IMR-90 (cell line): ENCODE data around the gene FMN1. TPM values are rescaled to one million over a fixed set of nuclear protein-coding genes. Genes with fewer than 3 reads are reported as not detected.

ENCODE experiments used
- ATAC-seq: fragments of 200-7000 bp; cut with Tn5 transposase; 2 replicates; pipeline ENCODE4 v1.9.1; 2020; ENCODE audit warnings: low read depth, mild to moderate bottlenecking, moderate library complexity
- BruUV-seq: library from RNA; stranded (reverse); fragments of 400-500 nt; replicated peaks from 2 replicates; lab custom pipeline; 2021; lab: Mats Ljungman, UMichigan
- CTCF ChIA-PET: fragments of 300-600 bp; formaldehyde crosslinking; extraction: SDS; loops from one replicate; lab custom pipeline; 2021; ENCODE audit warnings: antibody characterized with exemption; lab: Yijun Ruan, JAX
- POLR2A ChIA-PET: fragments of 300-600 bp; sonication (Branson Sonifier 250); formaldehyde crosslinking; loops from one replicate; lab custom pipeline; 2022; ENCODE audit warnings: antibody characterized with exemption; ENCODE audit not compliant: unreplicated experiment; lab: Charles Lee
- DNase-seq: peaks from one replicate; pipeline ENCODE4 v3.0.0; 2013
- H2AFZ ChIP-seq: replicated peaks from 2 replicates; pipeline ENCODE3; 2013; ENCODE audit warnings: low read length, mild to moderate bottlenecking; ENCODE audit not compliant: poor library complexity
- H2AK5ac ChIP-seq: 2 replicates; pipeline ENCODE4 v1.6.1; 2013; ENCODE audit warnings: low read depth, low read length, inconsistent platforms
- H2AK9ac ChIP-seq: replicated peaks from 2 replicates; pipeline ENCODE3; 2013; ENCODE audit warnings: mild to moderate bottlenecking, low read depth, low read length, moderate library complexity; ENCODE audit not compliant: poor library complexity
- H2BK120ac ChIP-seq: 2 replicates; pipeline ENCODE4 v1.6.1; 2013; ENCODE audit warnings: low read depth, low read length, inconsistent platforms
- H2BK15ac ChIP-seq: 3 replicates; pipeline ENCODE4 v1.6.1; 2013; ENCODE audit warnings: low read depth, low read length, inconsistent platforms
- H2BK20ac ChIP-seq: 2 replicates; pipeline ENCODE4 v1.6.1; 2013; ENCODE audit warnings: low read depth, mild to moderate bottlenecking, inconsistent platforms, low read length, moderate library complexity
- H2BK5ac ChIP-seq: 2 replicates; pipeline ENCODE4 v1.6.1; 2013; ENCODE audit warnings: mild to moderate bottlenecking, low read depth, low read length, inconsistent platforms; ENCODE audit not compliant: poor library complexity, severe bottlenecking
- H3K14ac ChIP-seq: replicated peaks from 2 replicates; pipeline ENCODE4 v1.6.1; 2013; ENCODE audit warnings: low read depth, low read length, inconsistent platforms
- H3K18ac ChIP-seq: 2 replicates; pipeline ENCODE4 v1.6.1; 2013; ENCODE audit warnings: low read depth, low read length, control low read depth
- H3K23ac ChIP-seq: 2 replicates; pipeline ENCODE4 v1.6.1; 2013; ENCODE audit warnings: low read depth, low read length, inconsistent platforms
- H3K27ac ChIP-seq: 2 replicates; pipeline ENCODE4 v1.5.1; 2013; ENCODE audit warnings: mild to moderate bottlenecking, control low read depth, low read length; ENCODE audit not compliant: insufficient read depth
- H3K27me3 ChIP-seq: 2 replicates; pipeline ENCODE4 v1.6.1; 2013; ENCODE audit warnings: low read length; ENCODE audit not compliant: control insufficient read depth, insufficient read depth
- H3K36me3 ChIP-seq: 2 replicates; pipeline ENCODE4 v1.6.1; 2013; ENCODE audit warnings: low read length, mixed read lengths; ENCODE audit not compliant: control insufficient read depth, insufficient read depth
- H3K4ac ChIP-seq: 2 replicates; pipeline ENCODE4 v1.6.1; 2013; ENCODE audit warnings: low read depth, low read length, inconsistent platforms
- H3K4me1 ChIP-seq: 2 replicates; pipeline ENCODE4 v1.6.1; 2013; ENCODE audit warnings: low read length, mixed read lengths; ENCODE audit not compliant: control insufficient read depth, insufficient read depth
- H3K4me2 ChIP-seq: 2 replicates; pipeline ENCODE4 v1.6.1; 2013; ENCODE audit warnings: low read depth, mild to moderate bottlenecking, control low read depth, low read length, moderate library complexity
- H3K4me3 ChIP-seq: 2 replicates; pipeline ENCODE4 v1.5.1; 2013; ENCODE audit warnings: low read depth, mild to moderate bottlenecking, control low read depth, low read length, moderate library complexity; ENCODE audit not compliant: insufficient read depth
- H3K56ac ChIP-seq: 2 replicates; pipeline ENCODE4 v1.6.1; 2013; ENCODE audit warnings: low read length, inconsistent platforms; ENCODE audit not compliant: insufficient read depth; ENCODE audit errors: extremely low read depth
- H3K79me1 ChIP-seq, 2 experiments: 2 replicates each; pipeline ENCODE4 v1.6.1; 2013; ENCODE audit warnings: low read length in 2 of 2, inconsistent platforms in 1 of 2, low read depth in 1 of 2
- H3K9ac ChIP-seq: 2 replicates; pipeline ENCODE4 v1.6.1; 2013; ENCODE audit warnings: low read depth, low read length, control low read depth
- H3K9me1 ChIP-seq: 2 replicates; pipeline ENCODE4 v1.6.1; 2013; ENCODE audit warnings: low read length, inconsistent platforms; ENCODE audit not compliant: insufficient read depth
- H3K9me3 ChIP-seq: 2 replicates; pipeline ENCODE4 v1.6.1; 2013; ENCODE audit warnings: low read length; ENCODE audit not compliant: control insufficient read depth, insufficient read depth
- H4K20me1 ChIP-seq: 2 replicates; pipeline ENCODE4 v1.6.1; 2013; ENCODE audit warnings: low read length, inconsistent platforms; ENCODE audit not compliant: insufficient read depth
- H4K5ac ChIP-seq: 2 replicates; pipeline ENCODE4 v1.6.1; 2013; ENCODE audit warnings: mild to moderate bottlenecking, low read depth, low read length, control low read depth
- H4K8ac ChIP-seq, 2 experiments: 2 replicates each; pipeline ENCODE4 v1.6.1; 2013; ENCODE audit warnings: low read depth in 2 of 2, low read length in 2 of 2, control low read depth in 1 of 2, inconsistent platforms in 1 of 2
- H4K91ac ChIP-seq: 2 replicates; pipeline ENCODE4 v1.6.1; 2013; ENCODE audit warnings: low read depth, low read length, inconsistent platforms; ENCODE audit not compliant: insufficient read depth
- MAZ ChIP-seq: IDR thresholded peaks from 2 replicates; pipeline ENCODE4 v1.6.1; 2012; ENCODE audit warnings: low read depth, mild to moderate bottlenecking, low read length, improper control_type of control experiment, moderate library complexity, borderline replicate concordance
- NFE2L2 ChIP-seq: fragments of 150-350 bp; IDR thresholded peaks from 2 replicates; pipeline ENCODE4 v1.6.1; 2016; ENCODE audit warnings: low read depth, mild to moderate bottlenecking, low read length
- WGBS, 2 experiments: methylation state at CpG; one replicate each; pipeline versions ENCODE4 v1.1.5 to v1.1.7; 2013; ENCODE audit warnings: missing lambda C conversion rate in 2 of 2; ENCODE audit not compliant: insufficient read length in 1 of 2; ENCODE audit errors: extremely low coverage in 2 of 2; 5-methylcytosine and 5-hydroxymethylcytosine counted together
- dilution Hi-C: fragments of 300-500 bp; cut with HindIII; formaldehyde crosslinking; loops from one replicate; pipeline ENCODE4 v1.14.3; 2018; ENCODE audit warnings: low sequenced_read_pairs; ENCODE audit not compliant: unreplicated experiment
- in situ Hi-C: fragments of 300-500 bp; cut with MboI; formaldehyde crosslinking; loops from 3 replicates; pipeline ENCODE4 v1.14.3; 2019; ENCODE audit warnings: low sequenced_read_pairs, inconsistent platforms, mixed read lengths
- intact Hi-C: fragments of 100-400 bp; cut with micrococcal nuclease; formaldehyde crosslinking; loops from 2 replicates; pipeline ENCODE4 v1.10.0; 2022
- polyA plus RNA-seq, 3 experiments: library from polyadenylated mRNA; depleted of rRNA; stranded (reverse); fragments of >200 nt; gene quantifications; 2 replicates each; pipeline ENCODE4 v1.2.3, GENCODE V29; 2012; ENCODE audit warnings: low replicate concordance in 1 of 3
- total RNA-seq: library from RNA; depleted of rRNA; stranded (reverse); fragments of >200 nt; gene quantifications from 2 replicates; pipeline ENCODE4 v1.2.3, GENCODE V29; 2012

The FMN1 gene
- total and polyA plus RNA-seq, 2 of the 4 experiments (the other 2 are of a cell fraction) = 7.3 to 17.6 TPM

- H3K18ac ChIP-seq = no peak overlapping the region
- peaks cover 31% of the 10 kb centered on the region for H3K27me3 ChIP-seq
- no peak overlapping the region for H2BK5ac ChIP-seq
- BruUV-seq = no TSS peak
- H3K9me1 ChIP-seq = no peaks in the 10 kb centered on the region
- no peaks in the 10 kb centered on the region for H3K9me3 ChIP-seq
- dilution Hi-C loops (no loop called here), in situ Hi-C loops (no loop called here), intact Hi-C loops (no loop called here)
- WGBS, 2 experiments = 75% methylated on average over 2 of the region's 5 CpGs; no CpG with 5 or more reads in 1 of the 2 experiments
- H3K27ac ChIP-seq = no peak overlapping the region
- no peaks in the 10 kb centered on the region for H3K4me1 ChIP-seq
- no peak overlapping the region for H2AK5ac ChIP-seq
- H4K8ac ChIP-seq = no peak overlapping the region
- H3K79me1 ChIP-seq = no peaks in the 10 kb centered on the region
- no peak overlapping the region for H3K4me2 ChIP-seq
- H2AFZ ChIP-seq = no peak overlapping the region
- H4K5ac ChIP-seq = no peak overlapping the region
- no peak for DNase-seq
- no peak overlapping the region for H4K91ac ChIP-seq
- H2BK15ac ChIP-seq = no peak overlapping the region
- H3K36me3 ChIP-seq = no peaks in the 10 kb centered on the region
- H3K9ac ChIP-seq = no peak overlapping the region
- no peak overlapping the region for H2BK120ac ChIP-seq
- no peak overlapping the region for H3K4me3 ChIP-seq
- H4K20me1 ChIP-seq = no peaks in the 10 kb centered on the region
- H2AK9ac ChIP-seq = no peak overlapping the region
- ATAC-seq = no peak
- TF ChIP-seq MAZ (no peak), NFE2L2 (no peak)
- no peak overlapping the region for H3K23ac ChIP-seq
- H2BK20ac ChIP-seq = no peak overlapping the region
- no peak overlapping the region for H3K14ac ChIP-seq
- H3K56ac ChIP-seq = no peak overlapping the region
- no peak overlapping the region for H3K4ac ChIP-seq
- CTCF ChIA-PET = interaction anchor here (1.1 kb wide), 1 partner anchor 16 kb away, joined by 3 read pairs; no protein-coding TSS in a partner anchor
- POLR2A ChIA-PET = no interaction called here
Measured at GRCh38 chr15:33200444-33200843, 5.9 kb upstream of the FMN1 start.
